DND-41 (cell line): ENCODE results near the gene TCF4.

ENCODE experiments used
- EZH2 ChIP-seq: IDR thresholded peaks from 3 replicates; pipeline ENCODE4 v1.6.1; 2012; ENCODE audit warnings: borderline replicate concordance, low read depth, mild to moderate bottlenecking, moderate library complexity, low read length, inconsistent platforms; ENCODE audit not compliant: severe bottlenecking
- TF ChIP-seq, protein P1 (sequence below): IDR thresholded peaks from 2 replicates; pipeline ENCODE4 v1.5.1; 2012; ENCODE audit warnings: borderline replicate concordance, low read length, moderate library complexity, mild to moderate bottlenecking; ENCODE audit not compliant: poor library complexity, severe bottlenecking; ENCODE audit errors: extremely low read depth

GRCh38 chr18:55272510-55273243 is 315.3 kb downstream of the TCF4 start:
- TF ChIP-seq, protein P1, sequence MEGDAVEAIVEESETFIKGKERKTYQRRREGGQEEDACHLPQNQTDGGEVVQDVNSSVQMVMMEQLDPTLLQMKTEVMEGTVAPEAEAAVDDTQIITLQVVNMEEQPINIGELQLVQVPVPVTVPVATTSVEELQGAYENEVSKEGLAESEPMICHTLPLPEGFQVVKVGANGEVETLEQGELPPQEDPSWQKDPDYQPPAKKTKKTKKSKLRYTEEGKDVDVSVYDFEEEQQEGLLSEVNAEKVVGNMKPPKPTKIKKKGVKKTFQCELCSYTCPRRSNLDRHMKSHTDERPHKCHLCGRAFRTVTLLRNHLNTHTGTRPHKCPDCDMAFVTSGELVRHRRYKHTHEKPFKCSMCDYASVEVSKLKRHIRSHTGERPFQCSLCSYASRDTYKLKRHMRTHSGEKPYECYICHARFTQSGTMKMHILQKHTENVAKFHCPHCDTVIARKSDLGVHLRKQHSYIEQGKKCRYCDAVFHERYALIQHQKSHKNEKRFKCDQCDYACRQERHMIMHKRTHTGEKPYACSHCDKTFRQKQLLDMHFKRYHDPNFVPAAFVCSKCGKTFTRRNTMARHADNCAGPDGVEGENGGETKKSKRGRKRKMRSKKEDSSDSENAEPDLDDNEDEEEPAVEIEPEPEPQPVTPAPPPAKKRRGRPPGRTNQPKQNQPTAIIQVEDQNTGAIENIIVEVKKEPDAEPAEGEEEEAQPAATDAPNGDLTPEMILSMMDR = no peak
- no peak for TF ChIP-seq EZH2
